ENCODE data around the gene ATPAF2. TPM values are rescaled to one million over a fixed set of nuclear protein-coding genes. Genes with fewer than 3 reads are reported as not detected.

The ATPAF2 gene
- total RNA-seq, 1 experiment from 2014 or later: 44.5 TPM

GRCh38 chr17:18069101-18069500 lies 30.1 kb upstream of the ATPAF2 start:
- H2AFZ ChIP-seq: peak overlapping the region; percentile 42; the same call in 1 of the 2 replicates
- H3K36me3 ChIP-seq (ENCODE audit: low read depth): no peaks in the 10 kb centered on the region
- POLR2A ChIA-PET (ENCODE audit: unreplicated experiment): interaction anchor here (0.7 kb wide), 1 partner anchor 146 kb away, joined by 8 read pairs; no protein-coding TSS in a partner anchor
- no peaks in the 10 kb centered on the region for H3K79me2 ChIP-seq (ENCODE audit: low read depth)
- no peaks in the 10 kb centered on the region for H3K9me2 ChIP-seq (ENCODE audit: insufficient read depth)
- no peaks in the 10 kb centered on the region for H4K20me1 ChIP-seq (ENCODE audit: insufficient read depth)
- no peaks in the 10 kb centered on the region for H3K9me3 ChIP-seq (ENCODE audit: insufficient read depth, low read depth)
- BruUV-seq (replicated peaks): no TSS peak
- H3K27me3 ChIP-seq (ENCODE audit: insufficient read depth, low read depth): no peaks in the 10 kb centered on the region
- peaks cover 11% of the 10 kb centered on the region for H3K4me1 ChIP-seq (replicated peaks; ENCODE audit: insufficient read depth)
- intact Hi-C loops (cut with micrococcal nuclease; ENCODE audit: unreplicated experiment): no loop called here
- H3F3A ChIP-seq (ENCODE audit: insufficient read depth, low read depth): peaks cover 24% of the 10 kb centered on the region
- CTCF ChIA-PET: no interaction called here
- DNase-seq: peak in 1 of 2 experiments; percentile 11
- peak overlapping the region; percentile 46 for H3K4me2 ChIP-seq
- peak overlapping the region; percentile 26 for H3K27ac ChIP-seq
- no peak for TF ChIP-seq EZH2 (IDR thresholded peaks at IDR 0.05; ENCODE audit: low read depth)
- TF ChIP-seq CTCF (conservative IDR thresholded peaks at IDR 0.05): no peak
- H3K4me3 ChIP-seq: no peak overlapping the region

DNA sequence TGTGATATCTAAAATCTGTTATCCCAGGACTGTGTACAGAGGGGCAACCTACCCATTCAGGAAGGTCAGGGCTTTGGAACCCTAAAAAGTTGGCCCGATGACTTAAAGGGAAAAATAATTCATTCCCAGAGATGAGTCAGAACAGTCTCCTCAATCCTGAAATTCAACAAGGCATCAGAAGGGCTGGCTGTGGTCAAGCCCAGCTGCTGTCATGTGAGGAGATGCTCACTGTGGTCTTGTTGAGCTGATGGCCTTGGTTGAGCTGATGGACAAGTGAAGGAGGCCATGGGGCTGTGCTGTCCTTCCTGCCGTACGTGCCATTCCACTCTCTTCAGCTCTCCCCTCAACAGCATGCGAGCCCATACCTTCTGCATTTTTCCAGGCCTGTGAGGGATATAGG lies 27.9 kb upstream of the ATPAF2 start:
- no peaks in the 10 kb centered on the region for H3K79me2 ChIP-seq (ENCODE audit: low read depth)
- intact Hi-C loops (cut with micrococcal nuclease; ENCODE audit: unreplicated experiment): no loop called here
- BruUV-seq (replicated peaks): no TSS peak
- no peak overlapping the region for H2AFZ ChIP-seq
- H3K4me3 ChIP-seq: no peak overlapping the region
- no peak for DNase-seq
- no peak overlapping the region for H3K27ac ChIP-seq
- H3K9me3 ChIP-seq (ENCODE audit: insufficient read depth, low read depth): no peaks in the 10 kb centered on the region
- H4K20me1 ChIP-seq (ENCODE audit: insufficient read depth): no peaks in the 10 kb centered on the region
- H3K4me2 ChIP-seq: no peak overlapping the region
- H3K9me2 ChIP-seq (ENCODE audit: insufficient read depth): no peaks in the 10 kb centered on the region
- peaks cover 11% of the 10 kb centered on the region for H3K4me1 ChIP-seq (replicated peaks; ENCODE audit: insufficient read depth)
- H3F3A ChIP-seq (ENCODE audit: insufficient read depth, low read depth): peaks cover 19% of the 10 kb centered on the region
- CTCF ChIA-PET: no interaction called here
- TF ChIP-seq EZH2 (IDR thresholded peaks at IDR 0.05; ENCODE audit: low read depth): no peak
- no peak for TF ChIP-seq CTCF (conservative IDR thresholded peaks at IDR 0.05)
- 0 out of 2 replicates have a peak, but pooled peaks cover 3% of the 10 kb centered on the region for H3K36me3 ChIP-seq (ENCODE audit: low read depth)
- H3K27me3 ChIP-seq (ENCODE audit: insufficient read depth, low read depth): no peaks in the 10 kb centered on the region
- POLR2A ChIA-PET (ENCODE audit: unreplicated experiment): no interaction called here

DNA sequence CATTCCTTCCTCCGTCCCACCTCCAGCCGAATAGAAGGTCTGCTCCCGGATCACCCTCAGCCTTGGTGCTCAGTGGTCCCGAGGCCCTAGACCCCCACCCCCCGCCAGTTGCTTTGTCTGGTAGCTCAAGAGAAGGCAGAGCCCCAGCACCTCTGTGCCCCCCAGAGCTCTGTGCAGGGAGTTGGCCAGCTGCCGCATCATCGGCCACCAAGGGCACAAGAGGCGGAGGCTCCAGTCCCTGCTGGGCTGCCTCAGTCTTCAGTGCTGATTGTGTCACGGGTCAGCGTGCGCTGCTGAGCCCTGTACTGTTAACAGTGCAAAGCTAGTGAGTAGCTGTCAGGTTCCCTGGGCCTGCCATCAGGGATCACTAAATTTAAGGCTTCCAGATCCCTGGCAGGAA lies 26.6 kb upstream of the ATPAF2 start:
- Histone ChIP-seq H3K9me2 (ENCODE audit: insufficient read depth) (no peaks in the 10 kb centered on the region), H3K4me2 (no peak overlapping the region), H4K20me1 (ENCODE audit: insufficient read depth) (no peaks in the 10 kb centered on the region), H3K4me1 (replicated peaks; ENCODE audit: insufficient read depth) (peaks cover 11% of the 10 kb centered on the region), H3K27me3 (ENCODE audit: insufficient read depth, low read depth) (no peaks in the 10 kb centered on the region), H3F3A (ENCODE audit: insufficient read depth, low read depth) (peaks cover 13% of the 10 kb centered on the region; the same call in 1 of the 2 replicates), H3K4me3 (no peak overlapping the region), H2AFZ (no peak overlapping the region), H3K36me3 (ENCODE audit: low read depth) (0 out of 2 replicates have a peak, but pooled peaks cover 11% of the 10 kb centered on the region), H3K79me2 (ENCODE audit: low read depth) (no peaks in the 10 kb centered on the region), H3K9me3 (ENCODE audit: insufficient read depth, low read depth) (no peaks in the 10 kb centered on the region), H3K27ac (no peak overlapping the region)
- TF ChIP-seq EZH2 (IDR thresholded peaks at IDR 0.05; ENCODE audit: low read depth) (no peak), CTCF (conservative IDR thresholded peaks at IDR 0.05) (no peak)
- no TSS peak for BruUV-seq (replicated peaks)
- no peak for DNase-seq
- CTCF ChIA-PET: no interaction called here
- POLR2A ChIA-PET (ENCODE audit: unreplicated experiment): no interaction called here
- intact Hi-C loops (cut with micrococcal nuclease; ENCODE audit: unreplicated experiment): no loop called here

Measured in PC-9 (cell line).